DND-41 (cell line): Measurements from ENCODE around the gene BLM.
"Not testable (repeated sequence)": the region's sequence is repeated elsewhere in the genome, so short reads cannot be mapped to it uniquely, and the experiment has no call there.

Experiments
- CTCF ChIP-seq: IDR thresholded peaks from 2 replicates; pipeline ENCODE4 v1.5.1; 2012; ENCODE audit warnings: borderline replicate concordance, low read length, moderate library complexity, mild to moderate bottlenecking; ENCODE audit not compliant: poor library complexity, severe bottlenecking; ENCODE audit errors: extremely low read depth
- EZH2 ChIP-seq: IDR thresholded peaks from 3 replicates; pipeline ENCODE4 v1.6.1; 2012; ENCODE audit warnings: borderline replicate concordance, low read depth, mild to moderate bottlenecking, moderate library complexity, low read length, inconsistent platforms; ENCODE audit not compliant: severe bottlenecking

DNA sequence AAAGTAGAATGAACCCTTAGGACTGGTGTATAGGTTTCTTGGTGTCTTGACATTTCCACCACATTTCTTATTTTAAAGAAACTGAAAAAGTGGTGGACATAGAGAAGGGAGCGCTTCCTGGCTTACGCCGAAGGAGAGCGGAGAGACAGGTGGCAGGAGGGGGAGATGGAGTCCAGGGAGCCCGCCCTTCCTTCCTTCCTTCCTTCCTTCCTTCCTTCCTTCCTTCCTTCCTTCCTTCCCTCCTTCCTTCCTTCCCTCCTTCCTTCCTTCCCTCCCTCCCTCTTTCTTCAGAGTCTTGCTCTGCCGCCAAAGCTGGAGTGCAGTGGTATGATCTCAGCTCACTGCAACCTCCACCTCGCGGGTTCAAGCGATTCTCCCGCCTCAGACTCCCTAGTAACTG is 43.8 kb upstream of the BLM start:
- not testable (repeated sequence) for TF ChIP-seq CTCF, EZH2
